ENCODE data around the gene PLCL2.

GRCh38 chr3:17047894-17048293 is 163.1 kb downstream of the PLCL2 start:
- TF ChIP-seq CTCF (IDR thresholded peaks at IDR 0.05; ENCODE audit: low read length) (no peak), EZH2 (IDR thresholded peaks at IDR 0.05; ENCODE audit: borderline replicate concordance, low read length) (no peak)

All from OCI-LY1 (cell line).